A172 (cell line): ENCODE measurements around the gene FMN2. TPM values are rescaled to one million over a fixed set of nuclear protein-coding genes. Genes with fewer than 3 reads are reported as not detected.

Source experiments
- DNase-seq: peaks from one replicate; pipeline ENCODE4 v3.0.0-alpha.2; 2015; ENCODE audit warnings: low spot score
- total RNA-seq: library from RNA; depleted of rRNA; stranded (reverse); fragments of >200 nt; shearing (Covaris generic); gene quantifications from 2 replicates; pipeline ENCODE4 v1.2.3, GENCODE V29; 2014; rRNA removed

FMN2 gene
- 5.1 and 8.8 TPM in 2 replicates for total RNA-seq

DNA sequence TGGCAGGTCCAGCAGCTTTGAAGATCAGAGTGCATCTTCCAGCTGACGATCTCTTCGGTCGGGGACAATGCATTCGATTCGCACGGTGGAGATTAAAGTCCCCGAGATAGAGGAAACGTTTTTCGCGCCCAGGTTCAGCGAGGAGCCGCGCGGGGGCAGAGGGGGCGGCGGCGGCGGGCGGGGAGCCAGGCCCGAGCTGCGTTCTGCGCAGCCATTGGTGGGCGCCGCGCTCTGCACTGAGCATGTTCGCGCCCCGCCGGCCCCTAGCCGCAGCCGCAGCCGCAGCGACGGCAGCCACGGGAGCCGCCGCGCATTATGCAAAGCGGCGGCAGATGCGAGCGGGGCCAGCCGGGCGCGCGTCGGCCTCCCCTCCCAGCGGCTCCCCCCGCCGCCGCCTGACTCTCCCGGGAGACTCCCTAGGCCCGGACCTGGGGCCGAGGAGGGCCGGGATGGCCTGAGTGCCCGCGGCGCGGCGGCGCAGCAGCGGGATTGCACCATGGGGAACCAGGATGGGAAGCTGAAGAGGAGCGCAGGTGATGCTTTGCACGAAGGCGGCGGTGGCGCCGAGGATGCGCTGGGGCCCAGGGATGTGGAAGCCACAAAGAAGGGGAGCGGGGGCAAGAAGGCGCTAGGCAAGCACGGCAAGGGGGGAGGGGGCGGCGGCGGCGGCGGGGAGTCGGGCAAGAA lies at the start of gene FMN2:
TSS of gene FMN2 (plus strand) at position 270 of the 687 bp plus-strand sequence. CDS start at position 497, 227 bp downstream.
- DNase-seq, result peak; percentile 52

DNA sequence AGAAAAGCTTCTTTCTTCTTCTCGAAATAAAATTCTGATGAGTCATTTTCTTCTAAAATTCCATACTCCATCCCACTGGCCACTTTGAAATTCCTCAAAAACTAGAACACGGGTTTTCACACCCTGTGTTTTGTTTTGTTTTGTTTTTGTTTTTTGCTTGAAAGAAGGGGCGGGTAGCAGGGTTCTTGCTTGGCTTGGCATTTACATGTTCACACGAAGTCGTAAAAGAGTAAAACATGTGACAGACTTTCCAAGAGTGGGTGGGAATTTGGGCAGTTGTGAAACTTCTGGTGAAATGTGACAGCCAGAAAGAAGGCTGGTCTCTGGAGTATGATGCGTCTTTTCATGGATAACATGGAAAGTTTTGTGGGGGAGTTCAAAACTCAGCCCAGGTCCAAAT lies 47.1 kb upstream of the FMN2 start:
- peak; percentile 27 for DNase-seq

DNA sequence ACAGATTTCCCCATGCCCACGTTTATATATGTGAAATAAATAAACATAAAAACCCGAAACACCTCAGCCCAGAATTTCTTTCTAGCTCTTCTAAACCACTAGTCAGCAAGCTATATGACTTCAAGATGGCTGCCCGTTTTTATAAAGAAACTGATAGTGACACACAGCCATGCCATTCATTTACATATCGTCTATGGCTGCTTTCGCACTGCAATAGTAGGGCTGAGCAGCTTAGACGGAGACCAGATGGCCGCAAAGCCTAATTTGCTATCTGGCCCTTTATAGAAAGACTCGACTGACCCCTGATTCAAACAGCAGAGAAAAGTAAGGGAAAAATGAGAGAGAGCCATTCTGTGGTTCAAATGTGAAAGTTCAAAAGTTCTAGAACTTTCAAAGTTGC lies 45.7 kb upstream of the FMN2 start:
- DNase-seq, result no peak

DNA sequence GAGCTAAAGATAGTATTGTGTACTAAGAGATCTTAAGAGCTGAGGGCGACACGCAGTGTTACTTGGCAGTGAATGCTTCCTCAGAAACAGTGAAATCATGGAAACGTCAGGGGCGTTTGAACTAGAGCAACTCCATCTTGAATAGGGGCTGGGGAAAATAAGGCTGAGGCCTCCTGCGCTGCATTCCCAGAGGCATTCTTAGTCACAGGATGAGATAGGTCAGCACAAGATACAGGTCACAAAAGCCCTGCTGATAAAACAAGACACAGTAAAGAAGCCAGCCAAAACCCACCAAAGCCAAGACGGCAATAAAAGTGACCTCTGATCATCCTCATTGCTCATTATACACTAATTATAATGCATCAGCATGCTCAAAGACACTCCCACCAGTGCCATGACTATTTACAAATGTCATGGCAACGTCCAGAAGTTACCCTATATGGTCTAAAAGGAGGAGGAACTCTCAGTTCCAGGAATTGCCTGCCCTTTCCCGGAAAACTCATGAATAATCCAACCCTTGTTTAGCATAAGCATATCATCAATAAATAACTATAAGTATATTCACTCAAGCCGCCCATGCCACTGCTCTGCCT lies 37.5 kb upstream of the FMN2 start:
- no peak for DNase-seq

DNA sequence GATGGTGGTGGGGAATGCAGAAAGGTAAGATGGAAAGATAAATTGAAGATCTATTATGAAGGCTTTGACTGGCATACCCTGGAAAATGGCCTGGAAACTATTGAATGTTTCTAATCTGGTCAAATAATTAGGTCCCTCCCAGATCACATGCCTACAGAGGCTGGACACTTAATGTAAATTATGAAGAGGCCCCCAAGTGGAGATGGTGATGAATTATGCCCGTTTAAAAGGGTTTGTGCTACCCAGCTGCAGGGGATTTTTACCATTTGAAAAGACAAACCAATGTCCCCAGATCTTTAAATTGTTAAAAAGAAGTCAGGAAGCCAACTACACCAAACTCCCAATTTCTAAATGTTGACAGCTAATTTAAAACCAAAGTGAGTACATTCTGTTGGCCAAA lies 35.7 kb upstream of the FMN2 start:
- DNase-seq, result no peak

DNA sequence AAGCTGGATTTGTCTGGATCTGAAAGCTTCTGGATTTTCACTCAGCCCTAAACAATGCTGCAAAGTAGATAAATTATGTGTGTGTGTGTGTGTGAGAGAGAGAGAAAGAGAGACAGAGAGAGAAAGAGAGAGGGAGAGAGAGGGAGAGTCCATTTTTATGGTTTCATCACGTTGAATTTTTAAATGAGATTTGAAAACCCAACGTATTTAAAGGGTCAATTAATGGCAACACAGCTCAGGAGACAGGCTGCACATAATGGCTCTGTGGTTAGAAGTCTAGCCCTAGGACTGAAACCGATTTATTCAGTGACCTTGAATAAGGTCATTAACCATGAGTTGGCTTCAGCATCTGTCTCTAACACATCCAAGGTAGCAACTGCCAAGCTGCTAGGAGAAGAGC lies 35.3 kb upstream of the FMN2 start:
- DNase-seq, result no peak

DNA sequence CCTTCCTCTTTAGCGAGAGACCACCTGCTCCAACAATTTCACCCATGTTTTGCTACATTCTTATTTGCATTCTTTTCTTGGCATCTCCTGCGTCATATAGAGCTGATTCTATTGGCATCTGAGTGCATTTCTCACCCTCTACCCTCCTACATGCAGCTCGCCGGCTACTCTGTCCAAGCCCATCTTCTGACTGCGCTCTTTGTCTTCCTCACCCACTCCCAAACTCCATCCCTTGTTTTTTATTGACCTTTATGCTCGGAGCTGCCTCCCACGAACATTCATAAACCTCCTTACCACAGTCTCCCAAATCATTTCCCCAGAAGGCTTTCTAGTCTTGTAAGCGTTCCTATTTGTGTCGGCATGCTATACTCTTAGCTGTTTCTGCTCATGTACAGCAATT lies 33.6 kb upstream of the FMN2 start:
- DNase-seq, result no peak

DNA sequence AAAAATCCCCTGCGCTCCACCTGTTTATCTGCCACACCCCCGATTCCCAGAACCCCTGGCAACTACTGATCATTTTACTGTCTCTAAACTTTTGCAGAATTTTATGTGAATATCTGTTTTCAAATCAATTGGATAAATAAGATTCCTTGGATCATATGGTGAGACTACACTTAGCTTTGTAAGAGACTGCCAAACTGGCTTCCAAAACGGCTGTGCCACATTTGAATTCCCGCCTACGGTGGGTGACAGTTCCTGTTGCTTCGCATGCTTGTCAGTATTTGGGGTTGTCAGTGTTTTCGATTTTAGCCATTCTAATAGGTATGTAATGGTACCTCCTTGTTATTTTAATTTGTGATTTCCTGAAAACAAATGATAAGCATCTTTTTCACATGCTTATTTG lies 22.7 kb upstream of the FMN2 start:
- no peak for DNase-seq

DNA sequence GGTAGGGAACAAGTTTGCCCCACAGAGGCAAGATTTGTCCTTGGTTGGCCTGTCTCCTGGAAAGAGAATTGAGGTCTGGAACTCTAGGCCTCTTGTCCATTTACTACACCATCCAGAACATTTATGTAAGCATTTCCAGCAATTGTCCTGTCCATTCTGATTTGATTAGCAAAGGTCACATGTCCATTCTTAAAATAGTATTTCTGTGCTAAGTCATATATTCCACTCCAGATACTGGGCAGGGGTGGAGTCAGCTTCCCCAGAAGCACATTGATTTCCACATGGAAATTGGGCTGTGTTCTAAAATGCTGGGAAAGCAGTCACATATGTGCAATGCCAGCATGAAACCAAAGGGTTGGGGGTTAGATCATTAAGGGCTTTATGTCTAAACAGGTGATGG lies 21.5 kb upstream of the FMN2 start:
- no peak for DNase-seq

DNA sequence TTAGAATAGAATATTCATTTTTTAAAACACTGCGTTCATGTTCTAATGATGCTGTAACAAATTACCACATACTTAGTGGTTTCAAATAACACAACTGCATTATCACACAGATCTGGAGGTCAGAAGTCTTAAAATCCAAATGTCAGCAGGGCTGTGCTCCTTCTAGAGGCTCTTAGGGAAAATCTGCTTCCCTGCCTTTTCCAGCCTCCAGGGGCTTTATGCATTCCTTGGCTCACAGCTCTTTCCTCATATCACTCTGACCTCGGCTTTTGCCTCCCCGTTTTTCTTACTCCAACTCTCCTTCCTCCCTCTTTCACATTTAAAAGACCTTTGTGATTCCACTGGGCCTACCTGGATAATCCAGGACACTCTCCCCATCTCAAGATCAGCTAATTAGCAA lies 18.6 kb upstream of the FMN2 start:
- no peak for DNase-seq

DNA sequence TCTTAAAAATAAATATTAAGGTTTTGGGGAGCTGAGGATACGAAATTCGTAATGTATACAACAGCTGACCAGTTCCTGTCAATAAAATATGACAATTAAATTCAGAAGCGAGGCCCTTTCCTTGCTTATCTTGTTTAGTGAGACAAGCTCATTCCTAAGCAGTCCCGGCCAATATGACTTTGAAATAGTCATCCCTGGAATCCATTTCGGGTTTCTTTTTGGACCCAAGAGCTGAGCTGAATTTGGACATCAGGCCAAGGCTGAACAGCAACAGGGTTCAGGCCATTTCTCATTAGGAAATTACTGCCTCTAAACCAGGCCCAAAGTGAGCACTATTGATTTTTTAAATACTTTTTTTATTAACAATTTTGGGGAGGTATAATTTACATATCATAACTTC lies 17.3 kb upstream of the FMN2 start:
- DNase-seq, result no peak

DNA sequence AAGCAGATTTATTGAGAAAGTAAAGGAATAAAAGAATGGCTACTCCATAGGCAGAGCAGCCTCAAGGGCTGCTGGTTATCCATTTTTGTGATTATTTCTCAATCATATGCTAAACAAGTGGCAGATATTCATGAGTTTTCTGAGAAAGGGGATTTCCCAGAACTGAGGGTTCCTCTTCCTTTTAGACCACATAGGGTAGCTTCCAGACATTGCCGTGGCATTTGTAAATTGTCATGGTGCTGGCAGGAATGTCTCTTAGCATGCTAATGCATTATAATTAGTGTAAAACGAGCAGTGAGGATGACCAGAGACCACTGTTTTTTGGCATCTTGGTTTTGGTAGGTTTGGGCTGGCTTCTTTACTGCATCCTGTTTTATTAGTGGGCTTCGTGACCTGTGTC lies 16.8 kb upstream of the FMN2 start:
- DNase-seq, result no peak

DNA sequence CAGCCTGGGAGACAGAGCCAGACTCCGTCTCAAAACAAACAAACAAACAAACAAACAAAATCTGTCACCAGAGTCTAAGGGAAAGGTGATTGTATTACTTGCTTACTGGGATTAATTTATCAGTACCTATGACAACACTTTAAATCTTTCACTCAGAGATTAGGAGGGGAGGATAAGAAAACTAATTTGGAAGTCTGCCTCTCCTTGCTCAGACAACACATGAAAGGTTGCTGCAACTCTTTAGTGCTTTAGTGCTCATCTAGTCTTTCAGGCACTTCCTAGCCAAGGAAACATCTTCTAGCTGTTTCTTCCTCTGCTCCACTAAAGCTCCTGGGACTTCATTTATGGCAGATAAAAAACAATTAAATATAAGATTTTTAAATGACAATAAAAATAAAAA lies 7.3 kb upstream of the FMN2 start:
- DNase-seq, result no peak

DNA sequence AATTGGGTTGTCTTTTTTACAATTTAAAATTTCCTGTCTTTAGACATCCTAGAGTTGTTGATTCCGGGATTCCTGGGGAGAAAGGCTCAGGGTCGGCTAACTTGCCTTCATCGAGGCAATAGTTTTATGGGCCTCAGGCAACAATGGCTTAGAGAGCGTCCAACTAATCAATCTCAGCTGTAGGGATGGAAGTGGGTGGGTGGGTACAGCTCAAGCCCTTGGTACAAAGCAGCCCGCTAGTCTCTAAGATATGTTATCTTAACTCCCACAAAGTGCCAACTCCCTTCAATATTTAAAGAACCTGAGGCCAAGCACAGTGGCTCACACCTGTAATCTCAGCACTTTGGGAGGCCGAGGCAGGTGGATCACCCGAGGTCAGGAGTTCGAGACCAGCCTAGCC lies 6.9 kb upstream of the FMN2 start:
- no peak for DNase-seq

DNA sequence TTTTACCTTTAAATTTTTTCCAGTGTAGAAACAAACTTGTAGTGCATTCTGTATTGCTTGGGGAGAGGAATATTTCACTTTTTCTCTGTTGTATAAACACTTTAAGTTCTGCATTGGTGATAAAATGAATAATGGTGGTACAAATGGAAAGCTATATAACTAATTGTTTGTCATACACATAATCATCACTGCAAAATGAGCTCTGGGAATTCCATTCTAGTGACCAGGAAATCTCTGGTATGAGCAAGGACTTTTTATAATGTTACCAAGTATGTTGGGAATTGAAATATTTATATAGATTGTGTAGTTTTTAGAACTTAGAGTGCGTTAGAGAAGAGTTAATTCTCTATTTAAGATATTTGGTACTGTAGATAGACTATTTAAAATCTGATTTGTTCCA lies 5.0 kb upstream of the FMN2 start:
- DNase-seq, result peak; percentile 42

DNA sequence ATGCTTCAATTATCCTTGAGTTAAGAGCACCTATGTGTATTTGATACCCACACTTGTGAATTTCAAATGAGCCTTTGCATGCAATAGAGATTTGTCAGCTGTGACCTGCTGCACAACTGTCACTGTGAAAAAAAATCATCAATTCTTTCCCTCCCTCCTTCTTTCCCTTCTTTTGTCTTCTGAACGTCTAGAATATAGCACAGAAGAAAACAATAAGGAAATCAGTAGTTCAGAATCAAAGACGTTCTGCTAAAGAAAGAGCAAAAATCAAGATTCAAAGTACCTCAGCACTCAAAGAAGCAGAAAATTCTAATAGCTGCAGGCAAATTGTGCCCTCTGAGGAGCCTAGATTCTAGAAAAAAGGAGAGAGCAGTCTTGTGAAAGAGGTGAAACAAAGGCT lies 1.7 kb upstream of the FMN2 start:
- no peak for DNase-seq

DNA sequence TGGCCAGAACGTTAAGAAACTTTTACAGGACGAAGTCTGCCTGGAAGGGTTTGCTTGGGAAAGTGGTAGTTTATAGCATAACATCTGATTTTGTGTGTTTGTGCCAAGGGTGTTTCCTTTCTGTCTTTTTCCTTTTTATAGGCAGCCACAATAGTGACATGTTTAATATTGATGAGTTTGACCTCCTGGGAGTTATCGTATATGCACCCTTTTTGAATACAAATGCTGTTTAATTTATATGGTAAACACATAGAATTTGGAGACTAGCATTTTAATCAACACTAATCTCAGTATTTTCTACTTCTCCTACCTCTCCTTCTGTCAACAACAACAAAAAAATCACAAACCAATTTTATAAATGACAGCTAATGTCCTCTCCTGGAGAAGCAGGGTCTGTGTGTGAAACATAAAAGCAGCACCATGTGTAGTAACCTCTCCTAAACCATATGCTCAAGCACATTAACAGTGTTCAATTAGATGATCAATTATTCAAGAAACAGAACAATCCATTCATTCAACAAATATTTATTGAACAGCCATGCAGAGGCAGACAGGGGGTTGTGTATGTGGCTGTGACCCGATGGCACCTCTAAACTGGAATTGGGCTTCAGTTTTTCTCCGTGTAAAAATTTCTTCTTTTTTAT lies 604 bp upstream of the FMN2 start:
- no peak for DNase-seq

DNA sequence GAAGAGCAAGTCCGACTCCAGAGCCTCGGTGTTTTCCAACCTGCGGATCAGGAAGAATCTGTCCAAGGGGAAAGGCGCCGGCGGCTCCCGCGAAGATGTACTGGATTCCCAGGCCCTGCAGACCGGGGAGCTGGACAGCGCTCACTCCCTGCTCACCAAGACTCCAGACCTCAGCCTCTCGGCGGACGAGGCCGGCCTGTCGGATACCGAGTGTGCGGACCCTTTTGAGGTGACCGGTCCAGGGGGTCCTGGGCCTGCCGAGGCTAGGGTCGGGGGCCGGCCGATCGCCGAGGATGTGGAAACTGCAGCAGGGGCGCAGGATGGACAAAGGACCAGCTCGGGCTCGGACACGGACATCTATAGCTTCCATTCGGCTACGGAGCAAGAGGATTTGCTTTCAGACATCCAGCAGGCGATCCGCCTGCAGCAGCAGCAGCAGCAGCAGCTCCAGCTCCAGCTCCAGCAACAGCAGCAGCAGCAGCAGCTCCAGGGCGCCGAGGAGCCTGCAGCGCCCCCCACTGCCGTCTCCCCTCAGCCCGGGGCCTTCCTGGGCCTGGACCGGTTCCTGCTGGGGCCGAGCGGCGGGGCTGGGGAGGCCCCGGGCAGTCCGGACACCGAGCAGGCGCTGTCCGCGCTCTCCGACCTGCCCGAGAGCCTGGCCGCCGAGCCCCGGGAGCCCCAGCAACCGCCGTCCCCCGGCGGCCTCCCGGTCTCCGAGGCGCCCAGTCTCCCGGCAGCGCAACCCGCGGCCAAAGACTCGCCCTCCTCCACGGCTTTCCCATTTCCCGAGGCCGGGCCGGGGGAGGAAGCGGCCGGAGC lies 827 bp downstream of the FMN2 start:
- DNase-seq, result peak; percentile 60

DNA sequence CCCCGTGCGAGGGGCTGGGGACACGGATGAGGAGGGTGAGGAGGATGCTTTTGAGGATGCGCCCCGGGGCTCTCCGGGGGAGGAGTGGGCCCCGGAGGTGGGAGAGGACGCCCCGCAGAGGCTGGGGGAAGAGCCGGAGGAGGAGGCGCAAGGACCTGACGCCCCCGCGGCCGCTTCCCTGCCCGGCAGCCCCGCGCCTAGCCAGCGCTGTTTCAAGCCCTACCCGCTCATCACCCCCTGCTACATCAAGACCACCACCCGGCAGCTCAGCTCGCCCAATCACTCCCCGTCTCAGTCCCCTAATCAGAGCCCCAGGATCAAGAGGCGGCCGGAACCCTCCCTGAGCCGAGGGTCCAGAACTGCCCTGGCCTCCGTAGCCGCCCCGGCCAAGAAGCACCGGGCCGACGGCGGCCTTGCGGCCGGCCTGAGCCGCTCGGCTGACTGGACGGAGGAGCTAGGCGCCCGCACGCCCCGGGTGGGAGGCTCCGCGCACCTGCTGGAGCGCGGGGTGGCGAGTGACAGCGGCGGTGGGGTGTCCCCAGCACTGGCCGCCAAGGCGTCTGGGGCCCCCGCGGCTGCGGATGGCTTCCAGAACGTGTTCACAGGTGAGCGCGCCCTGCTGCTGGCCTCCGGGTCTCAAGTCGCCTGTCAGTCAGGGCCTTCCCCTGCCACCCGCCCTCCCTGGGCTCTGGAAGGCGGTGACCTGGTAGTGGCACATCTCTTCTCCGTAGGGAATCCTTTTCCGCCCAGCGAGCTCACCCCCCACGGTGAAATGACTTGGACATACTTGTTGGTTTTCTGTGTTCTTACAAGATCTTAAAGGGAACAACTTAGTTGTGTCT lies 1.7 kb downstream of the FMN2 start:
- DNase-seq, result peak; percentile 61

DNA sequence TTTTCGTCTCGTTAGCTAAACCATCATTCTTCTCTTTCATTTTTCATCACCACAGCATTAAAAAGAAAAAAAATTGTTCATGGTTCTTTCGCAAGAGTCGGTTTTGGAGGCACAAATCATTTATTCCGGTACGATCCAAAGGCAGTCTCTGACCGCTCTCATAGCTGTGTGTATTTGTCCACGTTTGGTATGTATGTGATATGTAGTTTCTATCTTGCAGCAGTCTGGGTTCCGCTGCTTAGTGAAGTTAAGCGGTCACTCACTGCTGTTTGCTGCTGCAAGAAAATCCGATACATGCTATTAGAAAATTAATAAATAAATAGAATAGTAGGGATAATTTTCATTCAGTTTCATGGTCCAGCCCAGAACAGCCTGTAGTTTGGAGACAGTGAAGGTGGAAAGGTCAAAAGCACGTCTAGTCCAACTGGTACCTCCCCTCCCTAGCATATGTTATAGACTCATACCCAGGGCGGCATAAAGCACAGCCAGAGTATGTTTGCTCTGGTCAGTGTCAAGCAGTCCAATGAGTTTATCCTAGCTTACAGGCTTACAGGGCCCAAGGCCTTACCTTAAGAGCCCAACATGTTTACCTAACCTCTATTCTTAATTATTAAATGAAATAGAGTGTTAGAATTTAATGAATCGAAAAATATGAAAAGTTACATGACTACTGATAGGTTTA lies 2.5 kb downstream of the FMN2 start:
- no peak for DNase-seq

DNA sequence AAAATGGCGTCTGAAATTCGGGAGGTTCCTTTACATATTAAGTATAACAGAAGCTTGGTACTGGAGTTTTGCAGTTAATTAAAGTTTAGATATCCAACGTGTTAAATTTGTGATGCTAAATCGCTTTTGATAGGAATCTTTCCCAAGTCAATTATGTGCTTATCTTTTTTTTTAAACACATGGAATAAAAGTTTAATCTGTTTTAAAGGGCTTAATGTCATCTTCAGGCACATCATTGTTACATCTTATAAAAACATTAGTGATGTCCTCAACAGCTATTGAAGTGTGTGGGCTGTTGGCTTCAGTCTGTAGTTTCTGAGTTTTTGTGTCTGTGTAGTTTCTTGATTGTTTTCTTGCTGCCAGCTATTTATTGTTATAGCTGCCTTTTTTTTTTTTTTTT lies 5.3 kb downstream of the FMN2 start:
- no peak for DNase-seq
